Naive thymus-derived CD4-positive, alpha-beta T cell (primary cell): Measurements from ENCODE around the gene RIPK3. TPM values are rescaled to one million over a fixed set of nuclear protein-coding genes. Genes with fewer than 3 reads are reported as not detected.

Source experiments
- ATAC-seq: fragments of 150-1000 bp; cut with Tn5 transposase; 2 replicates; pipeline ENCODE4 v1.10.0; 2021; ENCODE audit warnings: mild to moderate bottlenecking, moderate library complexity
- CTCF ChIA-PET: fragments of 350-600 bp; sonication (Branson Sonifier 250); formaldehyde crosslinking; loops from one replicate; lab custom pipeline; 2021; ENCODE audit warnings: antibody characterized with exemption; lab: Charles Lee
- POLR2A ChIA-PET: fragments of 350-600 bp; sonication (Branson Sonifier 250); formaldehyde crosslinking; loops from one replicate; lab custom pipeline; 2021; ENCODE audit warnings: antibody characterized with exemption, inconsistent platforms; lab: Charles Lee
- DNase-seq, 9 donors: peaks; one replicate each; pipeline versions ENCODE4 v3.0.0 to v3.0.0-alpha.2; 2020 to 2022; ENCODE audit warnings: mixed read lengths in 1 of 9
- H3K27ac ChIP-seq: one replicate; pipeline ENCODE4 v1.7.0; 2013; ENCODE audit warnings: mild to moderate bottlenecking, low read depth, low read length, moderate library complexity
- H3K27me3 ChIP-seq, 2 donors: one replicate each; pipeline ENCODE4 v1.7.0; 2013; ENCODE audit warnings: low read length in 2 of 2, mild to moderate bottlenecking in 2 of 2, moderate library complexity in 2 of 2; ENCODE audit not compliant: control insufficient read depth in 2 of 2, insufficient read depth in 2 of 2
- H3K36me3 ChIP-seq, 3 experiments: 1 replicate in 2 of 3; 2 replicates in 1 of 3; pipeline ENCODE4 v1.7.0; 2013; ENCODE audit warnings: low read length in 3 of 3, mild to moderate bottlenecking in 3 of 3, moderate library complexity in 1 of 3; ENCODE audit not compliant: insufficient read depth in 3 of 3, control insufficient read depth in 2 of 3
- H3K4me1 ChIP-seq, 2 donors: one replicate each; pipeline ENCODE4 v1.7.0; 2013; ENCODE audit warnings: low read length in 2 of 2, mild to moderate bottlenecking in 2 of 2, moderate library complexity in 1 of 2; ENCODE audit not compliant: control insufficient read depth in 2 of 2, insufficient read depth in 2 of 2
- H3K4me3 ChIP-seq: 2 replicates; pipeline ENCODE4 v1.7.0; 2013; ENCODE audit warnings: mild to moderate bottlenecking, low read length
- H3K9me3 ChIP-seq, 3 experiments: 1 replicate in 2 of 3; 2 replicates in 1 of 3; pipeline ENCODE4 v1.7.0; 2013; ENCODE audit warnings: low read length in 3 of 3; ENCODE audit not compliant: control insufficient read depth in 2 of 3
- H3K27ac Mint-ChIP-seq, 9 donors: one replicate each; pipeline ENCODE4 v1.8.0; 2020 to 2022; ENCODE audit warnings: mixed read lengths in 9 of 9, mild to moderate bottlenecking in 8 of 9, moderate library complexity in 5 of 9, inconsistent platforms in 2 of 9
- H3K27me3 Mint-ChIP-seq, 5 donors: one replicate each; pipeline ENCODE4 v1.8.0; 2021 to 2022; ENCODE audit warnings: mixed read lengths in 5 of 5, mild to moderate bottlenecking in 1 of 5
- H3K36me3 Mint-ChIP-seq, 5 donors: one replicate each; pipeline ENCODE4 v1.8.0; 2020 to 2022; ENCODE audit warnings: mixed read lengths in 5 of 5, mild to moderate bottlenecking in 3 of 5, inconsistent platforms in 1 of 5
- H3K4me1 Mint-ChIP-seq, 7 donors: one replicate each; pipeline ENCODE4 v1.8.0; 2020 to 2022; ENCODE audit warnings: mixed read lengths in 7 of 7, mild to moderate bottlenecking in 3 of 7, inconsistent platforms in 1 of 7
- H3K4me3 Mint-ChIP-seq, 10 donors: one replicate each; pipeline ENCODE4 v1.8.0; 2020 to 2022; ENCODE audit warnings: mild to moderate bottlenecking in 10 of 10, mixed read lengths in 10 of 10, moderate library complexity in 6 of 10, inconsistent platforms in 2 of 10
- H3K9me3 Mint-ChIP-seq, 11 donors: one replicate each; pipeline ENCODE4 v1.8.0; 2020 to 2022; ENCODE audit warnings: mixed read lengths in 11 of 11, mild to moderate bottlenecking in 4 of 11, inconsistent platforms in 1 of 11, moderate library complexity in 1 of 11
- intact Hi-C, 2 donors: fragments of 100-400 bp; cut with micrococcal nuclease; formaldehyde crosslinking; loops; one replicate each; pipeline ENCODE4 v1.15.1; 2023
- polyA plus RNA-seq, 2 donors: library from polyadenylated mRNA; unstranded; fragments of 300-500 nt; fragmentation: Illumina TruSeq; gene quantifications; one replicate each; pipeline ENCODE4 v1.2.3, GENCODE V29; 2021
- total RNA-seq, 6 experiments: library from RNA in 5 of 6; stranded (reverse) in 5 of 6; gene quantifications; 1 replicate in 5 of 6; 2 replicates in 1 of 6; pipeline ENCODE4 v1.2.3 and lab custom pipeline; 2021 to 2026

RIPK3 gene
- total and polyA plus RNA-seq, 7 experiments from 2014 or later, result 8.2 to 47.5 (median 33.0) TPM

GRCh38 chr14:24289649-24290280 lies 50.0 kb downstream of the RIPK3 start:
- ChIA-PET CTCF (interaction anchor here (0.6 to 2.1 kb wide), 8 partner anchors 10 to 46 kb away, joined by 3 to 8 read pairs (median 4); partner anchors contain the start of genes CIDEB, DHRS1, NOP9 and TINF2), POLR2A (interaction anchor here (0.8 to 4.2 kb wide), 8 partner anchors 10 to 83 kb away, joined by 3 to 21 read pairs (median 4); partner anchors contain the start of genes DHRS1, NOP9, RABGGTA and TINF2)
- no peak overlapping the region for H3K27ac ChIP-seq
- H3K9me3 ChIP-seq, result no peaks in the 10 kb centered on the region
- ATAC-seq, result peak; percentile 63
- peaks cover 0 to 28% (median 12%) of the 10 kb centered on the region in 5 donors for H3K36me3 Mint-ChIP-seq
- H3K4me1 ChIP-seq, result no peaks in the 10 kb centered on the region
- peaks cover 0 to 2% (median 0%) of the 10 kb centered on the region in 5 donors for H3K27me3 Mint-ChIP-seq
- DNase-seq, result peak in 1 of 9 donors; percentile 62
- H3K27ac Mint-ChIP-seq, result peak overlapping the region in 1 of 9 donors; percentile 28
- peaks cover 0 to 38% (median 5%) of the 10 kb centered on the region in 3 experiments for H3K36me3 ChIP-seq
- H3K9me3 Mint-ChIP-seq, result peaks cover 0 to 2% (median 0%) of the 10 kb centered on the region in 11 donors
- intact Hi-C loops, result no loop called here
- H3K4me1 Mint-ChIP-seq, result peaks cover 0 to 17% (median 3%) of the 10 kb centered on the region in 7 donors
- no peak overlapping the region for H3K4me3 Mint-ChIP-seq
- no peak overlapping the region for H3K4me3 ChIP-seq
- no peaks in the 10 kb centered on the region for H3K27me3 ChIP-seq

GRCh38 chr14:24286996-24287395 lies 52.8 kb downstream of the RIPK3 start:
- intact Hi-C loops, result no loop called here
- ATAC-seq, result no peak
- no peak overlapping the region for H3K27ac ChIP-seq
- H3K9me3 ChIP-seq, result no peaks in the 10 kb centered on the region
- H3K4me1 ChIP-seq, result no peaks in the 10 kb centered on the region
- no peaks in the 10 kb centered on the region for H3K27me3 ChIP-seq
- H3K4me3 ChIP-seq, result no peak overlapping the region
- H3K27me3 Mint-ChIP-seq, result peaks cover 0 to 2% (median 0%) of the 10 kb centered on the region in 5 donors
- no peak for DNase-seq
- peak overlapping the region in 1 of 9 donors; percentile 32 for H3K27ac Mint-ChIP-seq
- no peaks in the 10 kb centered on the region for H3K9me3 Mint-ChIP-seq
- H3K4me3 Mint-ChIP-seq, result no peak overlapping the region
- POLR2A ChIA-PET, result no interaction called here
- CTCF ChIA-PET, result interaction anchor here (1.2 kb wide), 1 partner anchor 44 kb away, joined by 5 read pairs; the partner anchor contains the start of gene TINF2
- peaks cover 0 to 17% (median 3%) of the 10 kb centered on the region in 7 donors for H3K4me1 Mint-ChIP-seq
- H3K36me3 ChIP-seq, result peaks cover 0 to 28% (median 5%) of the 10 kb centered on the region in 3 experiments
- H3K36me3 Mint-ChIP-seq, result peaks cover 0 to 20% (median 10%) of the 10 kb centered on the region in 5 donors

Other genes with a start within 250 kb of the RIPK3 start
Only the 30 nearest of the 33 such genes appear.
- gene NRL, start 225.0 kb downstream of the RIPK3 start, total RNA-seq, result 1 to 10 TPM; 2.1 to 4.5 (median 3.8) TPM
- 1 to 10 TPM; 2.2 to 2.6 TPM for gene NRL, start 225.0 kb downstream of the RIPK3 start, polyA plus RNA-seq
- 1 to 10 TPM; 1.8 to 4.3 (median 2.0) TPM for gene FITM1, start 209.3 kb downstream of the RIPK3 start, total RNA-seq
- 1 to 10 TPM in 1 of 2 donors, under 1 TPM in 1; 0.48 to 1.2 TPM for gene FITM1, start 209.3 kb downstream of the RIPK3 start, polyA plus RNA-seq
- 100 to 1,000 TPM; 189 to 583 (median 202) TPM for gene PSME1, start 203.8 kb downstream of the RIPK3 start, total RNA-seq
- 100 to 1,000 TPM; 698 to 703 TPM for gene PSME1, start 203.8 kb downstream of the RIPK3 start, polyA plus RNA-seq
- 10 to 100 TPM in 4 of 5 experiments, 1 to 10 TPM in 1; 9.0 to 25.5 (median 22.3) TPM for gene EMC9, start 198.4 kb downstream of the RIPK3 start, total RNA-seq
- gene EMC9, start 198.4 kb downstream of the RIPK3 start, polyA plus RNA-seq, result 10 to 100 TPM in 1 of 2 donors, 1 to 10 TPM in 1; 9.6 to 12.4 TPM
- 100 to 1,000 TPM; 120 to 777 (median 143) TPM for gene PSME2, start 193.4 kb downstream of the RIPK3 start, total RNA-seq
- 100 to 1,000 TPM; 402 to 435 TPM for gene PSME2, start 193.4 kb downstream of the RIPK3 start, polyA plus RNA-seq
- gene RNF31, start 192.5 kb downstream of the RIPK3 start, total RNA-seq, result 100 to 1,000 TPM in 1 of 5 experiments, 10 to 100 TPM in 4; 64.0 to 151 (median 95.4) TPM
- 10 to 100 TPM; 40.9 to 48.1 TPM for gene RNF31, start 192.5 kb downstream of the RIPK3 start, polyA plus RNA-seq
- 100 to 1,000 TPM; 133 to 337 (median 189) TPM for gene IRF9, start 178.7 kb downstream of the RIPK3 start, total RNA-seq
- gene IRF9, start 178.7 kb downstream of the RIPK3 start, polyA plus RNA-seq, result 100 to 1,000 TPM in 1 of 2 donors, 10 to 100 TPM in 1; 73.3 to 110 TPM
- gene REC8, start 167.9 kb downstream of the RIPK3 start, total RNA-seq, result 10 to 100 TPM; 20.3 to 80.5 (median 68.6) TPM
- gene REC8, start 167.9 kb downstream of the RIPK3 start, polyA plus RNA-seq, result 10 to 100 TPM in 1 of 2 donors, 1 to 10 TPM in 1; 4.4 to 10.7 TPM
- 10 to 100 TPM; 21.5 to 45.2 (median 42.2) TPM for gene IPO4, start 151.2 kb downstream of the RIPK3 start, total RNA-seq
- gene IPO4, start 151.2 kb downstream of the RIPK3 start, polyA plus RNA-seq, result 10 to 100 TPM; 17.5 to 36.2 TPM
- 10 to 100 TPM; 16.2 to 40.5 (median 19.2) TPM for gene TM9SF1, start 144.6 kb downstream of the RIPK3 start, total RNA-seq
- 10 to 100 TPM; 32.1 to 34.4 TPM for gene TM9SF1, start 144.6 kb downstream of the RIPK3 start, polyA plus RNA-seq
- 1 to 10 TPM in 2 of 5 experiments, under 1 TPM in 2, not detected in 1; 0.22 to 1.9 (median 1.1) TPM for gene TSSK4, start 134.3 kb downstream of the RIPK3 start, total RNA-seq
- gene TSSK4, start 134.3 kb downstream of the RIPK3 start, polyA plus RNA-seq, result 1 to 10 TPM; 1.0 to 1.4 TPM
- gene CHMP4A, start 126.5 kb downstream of the RIPK3 start, total RNA-seq, result 100 to 1,000 TPM in 1 of 5 experiments, 10 to 100 TPM in 4; 79.1 to 101 (median 85.7) TPM
- gene CHMP4A, start 126.5 kb downstream of the RIPK3 start, polyA plus RNA-seq, result 100 to 1,000 TPM; 121 to 140 TPM
- gene MDP1, start 123.9 kb downstream of the RIPK3 start, total RNA-seq, result 10 to 100 TPM in 3 of 5 experiments, 1 to 10 TPM in 2; 5.5 to 18.5 (median 14.2) TPM
- 10 to 100 TPM; 33.1 to 36.4 TPM for gene MDP1, start 123.9 kb downstream of the RIPK3 start, polyA plus RNA-seq
- gene NEDD8, start 107.6 kb downstream of the RIPK3 start, total RNA-seq, result 100 to 1,000 TPM in 3 of 5 experiments, 10 to 100 TPM in 2; 73.5 to 175 (median 106) TPM
- gene NEDD8, start 107.6 kb downstream of the RIPK3 start, polyA plus RNA-seq, result 100 to 1,000 TPM; 254 to 340 TPM
- 10 to 100 TPM; 38.2 to 91.6 (median 69.5) TPM for gene GMPR2, start 107.1 kb downstream of the RIPK3 start, total RNA-seq
- 100 to 1,000 TPM in 1 of 2 donors, 10 to 100 TPM in 1; 99.9 to 107 TPM for gene GMPR2, start 107.1 kb downstream of the RIPK3 start, polyA plus RNA-seq
- gene TINF2, start 97.4 kb downstream of the RIPK3 start, total RNA-seq, result 100 to 1,000 TPM; 133 to 150 (median 139) TPM
- gene TINF2, start 97.4 kb downstream of the RIPK3 start, polyA plus RNA-seq, result 100 to 1,000 TPM; 143 to 186 TPM
- gene TGM1, start 76.8 kb downstream of the RIPK3 start, total RNA-seq, result 10 to 100 TPM in 1 of 5 experiments, 1 to 10 TPM in 4; 4.8 to 12.9 (median 7.1) TPM
- gene TGM1, start 76.8 kb downstream of the RIPK3 start, polyA plus RNA-seq, result not detected
- gene RABGGTA, start 68.4 kb downstream of the RIPK3 start, total RNA-seq, result 10 to 100 TPM; 49.7 to 76.5 (median 55.5) TPM
- 10 to 100 TPM; 17.9 to 36.3 TPM for gene RABGGTA, start 68.4 kb downstream of the RIPK3 start, polyA plus RNA-seq
- gene DHRS1, start 40.2 kb downstream of the RIPK3 start, total RNA-seq, result 10 to 100 TPM; 25.2 to 37.0 (median 33.3) TPM
- gene DHRS1, start 40.2 kb downstream of the RIPK3 start, polyA plus RNA-seq, result 10 to 100 TPM; 21.3 to 38.4 TPM
- 10 to 100 TPM; 22.7 to 39.5 (median 29.8) TPM for gene NOP9, start 40.1 kb downstream of the RIPK3 start, total RNA-seq
- 1 to 10 TPM; 1.7 to 1.8 TPM for gene NOP9, start 40.1 kb downstream of the RIPK3 start, polyA plus RNA-seq
- gene CIDEB, start 32.0 kb downstream of the RIPK3 start, total RNA-seq, result 10 to 100 TPM; 16.4 to 31.5 (median 22.7) TPM
- 10 to 100 TPM; 18.7 to 19.3 TPM for gene CIDEB, start 32.0 kb downstream of the RIPK3 start, polyA plus RNA-seq
- 10 to 100 TPM; 13.9 to 26.8 (median 17.5) TPM for gene LTB4R2, start 29.9 kb downstream of the RIPK3 start, total RNA-seq
- gene LTB4R2, start 29.9 kb downstream of the RIPK3 start, polyA plus RNA-seq, result 1 to 10 TPM; 2.1 to 2.7 TPM
- 10 to 100 TPM; 14.1 to 28.8 (median 26.3) TPM for gene LTB4R, start 28.5 kb downstream of the RIPK3 start, total RNA-seq
- gene LTB4R, start 28.5 kb downstream of the RIPK3 start, polyA plus RNA-seq, result 1 to 10 TPM; 9.1 to 9.4 TPM
- gene ADCY4, start 4.9 kb downstream of the RIPK3 start, total RNA-seq, result 10 to 100 TPM in 1 of 5 experiments, 1 to 10 TPM in 4; 4.6 to 10.2 (median 6.1) TPM
- gene ADCY4, start 4.9 kb downstream of the RIPK3 start, polyA plus RNA-seq, result under 1 TPM in 1 of 2 donors, not detected in 1; 0.25 TPM
- gene NFATC4, start 28.2 kb upstream of the RIPK3 start, total RNA-seq, result not detected
- not detected for gene NFATC4, start 28.2 kb upstream of the RIPK3 start, polyA plus RNA-seq
- gene NYNRIN, start 59.0 kb upstream of the RIPK3 start, total RNA-seq, result 1 to 10 TPM in 1 of 5 experiments, under 1 TPM in 4; 0.08 to 1.3 (median 0.11) TPM
- not detected for gene NYNRIN, start 59.0 kb upstream of the RIPK3 start, polyA plus RNA-seq
- 10 to 100 TPM in 1 of 5 experiments, 1 to 10 TPM in 4; 2.0 to 13.9 (median 2.9) TPM for gene CBLN3, start 89.7 kb upstream of the RIPK3 start, total RNA-seq
- gene CBLN3, start 89.7 kb upstream of the RIPK3 start, polyA plus RNA-seq, result under 1 TPM in 1 of 2 donors, not detected in 1; 0.24 TPM
- 100 to 1,000 TPM in 4 of 5 experiments, 10 to 100 TPM in 1; 96.9 to 139 (median 129) TPM for gene KHNYN, start 90.0 kb upstream of the RIPK3 start, total RNA-seq
- gene KHNYN, start 90.0 kb upstream of the RIPK3 start, polyA plus RNA-seq, result 10 to 100 TPM; 12.7 to 18.9 TPM
- 100 to 1,000 TPM in 2 of 5 experiments, 10 to 100 TPM in 3; 64.7 to 137 (median 96.2) TPM for gene SDR39U1, start 102.8 kb upstream of the RIPK3 start, total RNA-seq
- 100 to 1,000 TPM in 1 of 2 donors, 10 to 100 TPM in 1; 91.8 to 104 TPM for gene SDR39U1, start 102.8 kb upstream of the RIPK3 start, polyA plus RNA-seq
- under 1 TPM in 1 of 5 experiments, not detected in 4; 0.56 TPM for gene CMA1, start 168.3 kb upstream of the RIPK3 start, total RNA-seq
- not detected for gene CMA1, start 168.3 kb upstream of the RIPK3 start, polyA plus RNA-seq